Astrocyte (in vitro differentiated cells and primary cell): ENCODE data around the gene SRPK1.

Experiments used
- EZH2 ChIP-seq: IDR thresholded peaks from 2 replicates; pipeline ENCODE4 v1.6.1; 2012; ENCODE audit warnings: mild to moderate bottlenecking, low read length, inconsistent platforms; ENCODE audit not compliant: insufficient read depth
- TF ChIP-seq, protein P1 (sequence below): IDR thresholded peaks from 2 replicates; pipeline ENCODE4 v1.5.1; 2011; ENCODE audit warnings: low read depth, mild to moderate bottlenecking, inconsistent platforms, low read length, moderate library complexity; ENCODE audit not compliant: insufficient read depth

DNA sequence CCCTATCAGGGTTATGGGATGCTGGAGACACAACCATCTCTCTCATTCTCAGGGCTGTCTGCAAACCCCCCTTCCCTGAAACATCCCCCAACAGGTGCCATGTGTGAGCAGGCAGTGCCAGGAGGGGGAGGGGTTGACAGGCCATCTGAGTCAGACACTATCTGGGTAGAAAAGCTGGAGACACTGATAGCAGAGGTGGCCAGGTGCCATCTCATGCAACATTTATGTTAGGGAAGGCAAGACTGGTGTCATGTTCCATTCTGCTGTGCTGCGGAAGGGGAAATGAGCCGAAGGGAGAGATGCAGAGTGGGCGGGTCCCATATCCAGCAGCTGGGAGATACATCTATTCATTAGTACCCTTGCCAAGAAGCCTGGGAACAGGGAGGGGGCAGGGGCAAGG lies 112.2 kb downstream of the SRPK1 start:
- TF ChIP-seq, protein P1, sequence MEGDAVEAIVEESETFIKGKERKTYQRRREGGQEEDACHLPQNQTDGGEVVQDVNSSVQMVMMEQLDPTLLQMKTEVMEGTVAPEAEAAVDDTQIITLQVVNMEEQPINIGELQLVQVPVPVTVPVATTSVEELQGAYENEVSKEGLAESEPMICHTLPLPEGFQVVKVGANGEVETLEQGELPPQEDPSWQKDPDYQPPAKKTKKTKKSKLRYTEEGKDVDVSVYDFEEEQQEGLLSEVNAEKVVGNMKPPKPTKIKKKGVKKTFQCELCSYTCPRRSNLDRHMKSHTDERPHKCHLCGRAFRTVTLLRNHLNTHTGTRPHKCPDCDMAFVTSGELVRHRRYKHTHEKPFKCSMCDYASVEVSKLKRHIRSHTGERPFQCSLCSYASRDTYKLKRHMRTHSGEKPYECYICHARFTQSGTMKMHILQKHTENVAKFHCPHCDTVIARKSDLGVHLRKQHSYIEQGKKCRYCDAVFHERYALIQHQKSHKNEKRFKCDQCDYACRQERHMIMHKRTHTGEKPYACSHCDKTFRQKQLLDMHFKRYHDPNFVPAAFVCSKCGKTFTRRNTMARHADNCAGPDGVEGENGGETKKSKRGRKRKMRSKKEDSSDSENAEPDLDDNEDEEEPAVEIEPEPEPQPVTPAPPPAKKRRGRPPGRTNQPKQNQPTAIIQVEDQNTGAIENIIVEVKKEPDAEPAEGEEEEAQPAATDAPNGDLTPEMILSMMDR, result no peak
- no peak for TF ChIP-seq EZH2
